GM12865 (cell line): ENCODE results near the gene ALDH1A3.

Experiments
- DNase-seq: peaks from one replicate; pipeline ENCODE4 v3.0.0; 2010; ENCODE audit warnings: low read depth
- H3K4me3 ChIP-seq: 2 replicates; pipeline ENCODE4 v1.5.1; 2011; ENCODE audit warnings: mild to moderate bottlenecking, low read depth, low read length, control low read depth
- CTCF ChIP-seq: IDR thresholded peaks from 2 replicates; pipeline ENCODE4 v1.5.1; 2011; ENCODE audit warnings: low read length, control low read depth, low read depth, inconsistent platforms; ENCODE audit not compliant: insufficient read depth; ENCODE audit errors: missing control alignments

Gene ALDH1A3

DNA sequence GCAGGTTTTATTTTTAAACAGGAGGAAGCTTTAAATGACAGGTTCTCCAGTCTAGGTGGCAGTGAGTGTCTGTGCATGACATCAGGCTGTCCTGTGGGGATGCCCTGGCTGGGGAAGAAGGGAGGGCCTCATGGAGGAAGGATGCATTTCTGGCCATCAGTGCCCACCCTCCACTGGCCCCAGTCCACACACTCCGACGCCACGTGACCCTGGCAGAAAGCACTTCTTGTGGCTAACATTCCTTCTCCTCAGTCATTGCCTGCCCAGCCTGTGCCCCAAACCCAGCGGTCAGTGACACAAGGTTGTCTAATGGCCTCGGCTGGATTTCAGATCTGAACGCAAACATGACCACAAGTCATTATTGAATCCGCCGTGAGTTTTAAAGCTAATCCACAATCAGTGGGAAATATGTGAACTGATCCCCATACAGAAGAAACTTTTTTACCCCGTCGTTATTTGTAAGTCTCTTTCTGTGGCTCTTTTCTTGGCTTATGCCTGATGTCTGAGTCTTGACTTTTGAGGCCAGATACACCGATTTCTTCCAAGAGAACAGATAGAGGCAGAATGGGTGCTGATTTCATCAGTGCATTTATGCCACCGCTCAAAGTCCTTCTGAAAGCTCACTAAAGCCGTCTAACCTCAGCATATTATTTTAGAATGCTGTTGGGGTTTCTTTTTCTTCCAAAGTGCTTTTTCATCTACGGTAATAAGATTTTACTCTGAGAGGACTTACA lies 22.2 kb downstream of the ALDH1A3 start:
- no peak overlapping the region for H3K4me3 ChIP-seq
- no peak for TF ChIP-seq CTCF
- DNase-seq, result no peak

GRCh38 chr15:100902436-100903167 lies 23.0 kb downstream of the ALDH1A3 start:
- no peak for TF ChIP-seq CTCF
- DNase-seq, result peak; percentile 34
- no peak overlapping the region for H3K4me3 ChIP-seq

- TF ChIP-seq CTCF, result no peak
- DNase-seq, result no peak
- H3K4me3 ChIP-seq, result no peak overlapping the region
Measured at GRCh38 chr15:100903168-100903554, 23.5 kb downstream of the ALDH1A3 start.

DNA sequence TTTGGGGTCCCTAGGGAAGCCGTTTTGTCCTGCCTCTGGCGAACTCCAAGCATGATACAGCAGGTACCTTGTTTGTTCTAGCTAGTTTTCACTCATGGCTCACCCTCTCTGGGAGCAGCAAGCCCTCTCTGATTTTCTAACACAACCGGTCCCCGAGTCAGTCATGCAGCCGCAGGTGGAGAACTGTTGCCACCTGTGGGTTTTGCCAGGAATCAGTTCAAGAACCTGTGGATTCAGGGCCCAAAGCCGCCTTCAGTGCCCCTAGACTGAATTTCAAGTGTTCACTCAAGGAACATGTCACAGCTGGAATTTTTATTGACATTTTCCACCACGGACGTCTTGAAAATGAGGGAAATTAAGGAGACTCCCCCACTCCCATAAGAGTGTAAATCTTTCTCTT lies 26.2 kb downstream of the ALDH1A3 start:
- DNase-seq, result no peak
- H3K4me3 ChIP-seq, result no peak overlapping the region
- no peak for TF ChIP-seq CTCF

GRCh38 chr15:100908466-100908865 lies 28.8 kb downstream of the ALDH1A3 start:
- H3K4me3 ChIP-seq, result no peak overlapping the region
- no peak for DNase-seq
- no peak for TF ChIP-seq CTCF

GRCh38 chr15:100909565-100909964 lies 29.9 kb downstream of the ALDH1A3 start:
- H3K4me3 ChIP-seq, result no peak overlapping the region
- no peak for DNase-seq
- TF ChIP-seq CTCF, result no peak
